ENCODE measurements around the gene ZNF732. TPM values are rescaled to one million over a fixed set of nuclear protein-coding genes. Genes with fewer than 3 reads are reported as not detected.
"Not testable (repeated sequence)": the region's sequence is repeated elsewhere in the genome, so short reads cannot be mapped to it uniquely, and the experiment has no call there.

ZNF732 gene
- total RNA-seq, 1 experiment from 2014 or later: not detected

DNA sequence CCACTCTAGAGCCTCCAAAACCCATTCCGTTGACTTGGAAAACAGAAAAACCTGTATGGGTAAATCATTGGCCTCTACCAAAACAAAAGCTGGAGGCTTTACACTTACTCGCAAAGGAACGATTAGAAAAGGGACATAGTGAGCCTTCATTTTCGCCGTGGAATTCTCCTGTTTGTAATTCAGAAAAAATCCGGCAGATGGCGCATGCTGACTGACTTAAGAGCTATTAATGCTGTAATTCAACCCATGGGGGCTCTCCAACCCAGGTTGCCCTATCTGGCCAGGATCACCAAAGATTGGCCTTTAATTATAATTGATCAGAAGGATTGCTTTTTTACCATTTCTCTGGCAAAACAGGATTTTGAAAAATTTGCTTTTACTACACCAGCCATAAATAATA, 60.8 kb downstream of the ZNF732 start:
- Histone ChIP-seq H3K4me1 (no peaks in the 10 kb centered on the region), H3K36me3 (ENCODE audit: control insufficient read depth, insufficient read depth, low read length) (no peaks in the 10 kb centered on the region), H3K4me3 (ENCODE audit: low read depth, low read length) (no peak overlapping the region), H3K27me3 (replicated peaks; ENCODE audit: control insufficient read depth, insufficient read depth, low read length) (no peaks in the 10 kb centered on the region), H3K9me3 (peaks cover 20% of the 10 kb centered on the region)
- TF ChIP-seq, protein P1, sequence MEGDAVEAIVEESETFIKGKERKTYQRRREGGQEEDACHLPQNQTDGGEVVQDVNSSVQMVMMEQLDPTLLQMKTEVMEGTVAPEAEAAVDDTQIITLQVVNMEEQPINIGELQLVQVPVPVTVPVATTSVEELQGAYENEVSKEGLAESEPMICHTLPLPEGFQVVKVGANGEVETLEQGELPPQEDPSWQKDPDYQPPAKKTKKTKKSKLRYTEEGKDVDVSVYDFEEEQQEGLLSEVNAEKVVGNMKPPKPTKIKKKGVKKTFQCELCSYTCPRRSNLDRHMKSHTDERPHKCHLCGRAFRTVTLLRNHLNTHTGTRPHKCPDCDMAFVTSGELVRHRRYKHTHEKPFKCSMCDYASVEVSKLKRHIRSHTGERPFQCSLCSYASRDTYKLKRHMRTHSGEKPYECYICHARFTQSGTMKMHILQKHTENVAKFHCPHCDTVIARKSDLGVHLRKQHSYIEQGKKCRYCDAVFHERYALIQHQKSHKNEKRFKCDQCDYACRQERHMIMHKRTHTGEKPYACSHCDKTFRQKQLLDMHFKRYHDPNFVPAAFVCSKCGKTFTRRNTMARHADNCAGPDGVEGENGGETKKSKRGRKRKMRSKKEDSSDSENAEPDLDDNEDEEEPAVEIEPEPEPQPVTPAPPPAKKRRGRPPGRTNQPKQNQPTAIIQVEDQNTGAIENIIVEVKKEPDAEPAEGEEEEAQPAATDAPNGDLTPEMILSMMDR (IDR thresholded peaks at IDR 0.05; ENCODE audit: insufficient read depth in 1 of 2, low read depth in 1 of 2, low read length in 1 of 2, severe bottlenecking in 1 of 2, unreplicated experiment in 1 of 2): peak; percentile 21 to 47
- Mint-ChIP-seq H3K27ac (ENCODE audit: unreplicated experiment) (no peak overlapping the region), H3K9me3 (ENCODE audit: unreplicated experiment) (peaks cover 35% of the 10 kb centered on the region), H3K4me3 (ENCODE audit: unreplicated experiment) (no peak overlapping the region), H3K36me3 (ENCODE audit: insufficient read depth, unreplicated experiment) (no peaks in the 10 kb centered on the region), H3K4me1 (ENCODE audit: low read depth, unreplicated experiment) (no peaks in the 10 kb centered on the region), H3K27me3 (ENCODE audit: insufficient read depth, unreplicated experiment) (no peaks in the 10 kb centered on the region)
- no TSS peak for BruUV-seq (replicated peaks)
- ChIA-PET POLR2A (no interaction called here), CTCF (no interaction called here)
- DNase-seq: peak in 1 of 2 experiments; percentile 49
- intact Hi-C loops (cut with micrococcal nuclease; ENCODE audit: unreplicated experiment): no loop called here

- ChIA-PET POLR2A (no interaction called here), CTCF (no interaction called here)
- Mint-ChIP-seq H3K4me1 (ENCODE audit: low read depth, unreplicated experiment) (no peaks in the 10 kb centered on the region), H3K27me3 (ENCODE audit: insufficient read depth, unreplicated experiment) (no peaks in the 10 kb centered on the region), H3K4me3 (ENCODE audit: unreplicated experiment) (no peak overlapping the region), H3K27ac (ENCODE audit: unreplicated experiment) (no peak overlapping the region), H3K9me3 (ENCODE audit: unreplicated experiment) (peaks cover 38% of the 10 kb centered on the region), H3K36me3 (ENCODE audit: insufficient read depth, unreplicated experiment) (no peaks in the 10 kb centered on the region)
- Histone ChIP-seq H3K27me3 (replicated peaks; ENCODE audit: control insufficient read depth, insufficient read depth, low read length) (no peaks in the 10 kb centered on the region), H3K36me3 (ENCODE audit: control insufficient read depth, insufficient read depth, low read length) (no peaks in the 10 kb centered on the region), H3K4me3 (ENCODE audit: low read depth, low read length) (no peak overlapping the region), H3K9me3 (peaks cover 20% of the 10 kb centered on the region), H3K4me1 (no peaks in the 10 kb centered on the region)
- no peak for DNase-seq
- intact Hi-C loops (cut with micrococcal nuclease; ENCODE audit: unreplicated experiment): no loop called here
- BruUV-seq (replicated peaks): no TSS peak
- TF ChIP-seq, protein P1 (IDR thresholded peaks at IDR 0.05; ENCODE audit: insufficient read depth in 1 of 2, low read depth in 1 of 2, low read length in 1 of 2, severe bottlenecking in 1 of 2, unreplicated experiment in 1 of 2): no peak
Observed at GRCh38 chr4:243426-243825, 61.8 kb downstream of the ZNF732 start.

- POLR2A ChIA-PET: no interaction called here
- Histone ChIP-seq H3K36me3 (ENCODE audit: control insufficient read depth, insufficient read depth, low read length) (no peaks in the 10 kb centered on the region), H3K4me1 (no peaks in the 10 kb centered on the region), H3K4me3 (ENCODE audit: low read depth, low read length) (no peak overlapping the region), H3K9me3 (peaks cover 16% of the 10 kb centered on the region), H3K27me3 (replicated peaks; ENCODE audit: control insufficient read depth, insufficient read depth, low read length) (no peaks in the 10 kb centered on the region)
- H3K27ac Mint-ChIP-seq (ENCODE audit: unreplicated experiment): no peak overlapping the region
- H3K36me3 Mint-ChIP-seq (ENCODE audit: insufficient read depth, unreplicated experiment): no peaks in the 10 kb centered on the region
- BruUV-seq (replicated peaks): no TSS peak
- H3K9me3 Mint-ChIP-seq (ENCODE audit: unreplicated experiment): peaks cover 32% of the 10 kb centered on the region
- no peaks in the 10 kb centered on the region for H3K4me1 Mint-ChIP-seq (ENCODE audit: low read depth, unreplicated experiment)
- H3K4me3 Mint-ChIP-seq (ENCODE audit: unreplicated experiment): peak overlapping the region; percentile 37
- no peaks in the 10 kb centered on the region for H3K27me3 Mint-ChIP-seq (ENCODE audit: insufficient read depth, unreplicated experiment)
- peak; percentile 31 to 36 for DNase-seq
- intact Hi-C loops (cut with micrococcal nuclease; ENCODE audit: unreplicated experiment): no loop called here
- CTCF ChIA-PET: no interaction called here
- TF ChIP-seq, protein P1 (IDR thresholded peaks at IDR 0.05; ENCODE audit: insufficient read depth in 1 of 2, low read depth in 1 of 2, low read length in 1 of 2, severe bottlenecking in 1 of 2, unreplicated experiment in 1 of 2): peak; percentile 12 to 34
Observed at GRCh38 chr4:242121-242848, 63.0 kb downstream of the ZNF732 start.

GRCh38 chr4:241411-241810, 63.9 kb downstream of the ZNF732 start:
- not testable (repeated sequence) for H3K4me3 Mint-ChIP-seq (ENCODE audit: unreplicated experiment); H3K9me3 ChIP-seq

More at GRCh38 chr4:241411-241810, 63.9 kb downstream of the ZNF732 start:
- H3K36me3 ChIP-seq (ENCODE audit: control insufficient read depth, insufficient read depth, low read length); H3K36me3 Mint-ChIP-seq (ENCODE audit: insufficient read depth, unreplicated experiment); H3K4me1 Mint-ChIP-seq (ENCODE audit: low read depth, unreplicated experiment); H3K27me3 Mint-ChIP-seq (ENCODE audit: insufficient read depth, unreplicated experiment); DNase-seq; H3K4me1 ChIP-seq; H3K27ac Mint-ChIP-seq (ENCODE audit: unreplicated experiment); intact Hi-C loops (cut with micrococcal nuclease; ENCODE audit: unreplicated experiment); CTCF ChIA-PET; H3K4me3 ChIP-seq (ENCODE audit: low read depth, low read length); H3K27me3 ChIP-seq (replicated peaks; ENCODE audit: control insufficient read depth, insufficient read depth, low read length); BruUV-seq (replicated peaks); POLR2A ChIA-PET: not testable (repeated sequence)
- H3K9me3 Mint-ChIP-seq (ENCODE audit: unreplicated experiment): peaks cover 24% of the 10 kb centered on the region

Measured in Caco-2 (cell line).